HT-29 (cell line): ENCODE measurements around the gene KBTBD6. TPM values are rescaled to one million over a fixed set of nuclear protein-coding genes. Genes with fewer than 3 reads are reported as not detected.
"Not testable (repeated sequence)": the region's sequence is repeated elsewhere in the genome, so short reads cannot be mapped to it uniquely, and the experiment has no call there.

Source experiments
- DNase-seq: peaks from one replicate; pipeline ENCODE4 v3.0.0-alpha.2; 2015; ENCODE audit warnings: low spot score
- total RNA-seq: library from RNA; depleted of rRNA; stranded (reverse); fragments of >200 nt; shearing (Covaris generic); gene quantifications from 2 replicates; pipeline ENCODE4 v1.2.3, GENCODE V29; 2014; rRNA removed

KBTBD6 gene, protein sequence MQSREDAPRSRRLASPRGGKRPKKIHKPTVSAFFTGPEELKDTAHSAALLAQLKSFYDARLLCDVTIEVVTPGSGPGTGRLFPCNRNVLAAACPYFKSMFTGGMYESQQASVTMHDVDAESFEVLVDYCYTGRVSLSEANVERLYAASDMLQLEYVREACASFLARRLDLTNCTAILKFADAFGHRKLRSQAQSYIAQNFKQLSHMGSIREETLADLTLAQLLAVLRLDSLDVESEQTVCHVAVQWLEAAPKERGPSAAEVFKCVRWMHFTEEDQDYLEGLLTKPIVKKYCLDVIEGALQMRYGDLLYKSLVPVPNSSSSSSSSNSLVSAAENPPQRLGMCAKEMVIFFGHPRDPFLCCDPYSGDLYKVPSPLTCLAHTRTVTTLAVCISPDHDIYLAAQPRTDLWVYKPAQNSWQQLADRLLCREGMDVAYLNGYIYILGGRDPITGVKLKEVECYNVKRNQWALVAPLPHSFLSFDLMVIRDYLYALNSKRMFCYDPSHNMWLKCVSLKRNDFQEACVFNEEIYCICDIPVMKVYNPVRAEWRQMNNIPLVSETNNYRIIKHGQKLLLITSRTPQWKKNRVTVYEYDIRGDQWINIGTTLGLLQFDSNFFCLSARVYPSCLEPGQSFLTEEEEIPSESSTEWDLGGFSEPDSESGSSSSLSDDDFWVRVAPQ
- total RNA-seq = 5.6 and 5.8 TPM in 2 replicates

DNA sequence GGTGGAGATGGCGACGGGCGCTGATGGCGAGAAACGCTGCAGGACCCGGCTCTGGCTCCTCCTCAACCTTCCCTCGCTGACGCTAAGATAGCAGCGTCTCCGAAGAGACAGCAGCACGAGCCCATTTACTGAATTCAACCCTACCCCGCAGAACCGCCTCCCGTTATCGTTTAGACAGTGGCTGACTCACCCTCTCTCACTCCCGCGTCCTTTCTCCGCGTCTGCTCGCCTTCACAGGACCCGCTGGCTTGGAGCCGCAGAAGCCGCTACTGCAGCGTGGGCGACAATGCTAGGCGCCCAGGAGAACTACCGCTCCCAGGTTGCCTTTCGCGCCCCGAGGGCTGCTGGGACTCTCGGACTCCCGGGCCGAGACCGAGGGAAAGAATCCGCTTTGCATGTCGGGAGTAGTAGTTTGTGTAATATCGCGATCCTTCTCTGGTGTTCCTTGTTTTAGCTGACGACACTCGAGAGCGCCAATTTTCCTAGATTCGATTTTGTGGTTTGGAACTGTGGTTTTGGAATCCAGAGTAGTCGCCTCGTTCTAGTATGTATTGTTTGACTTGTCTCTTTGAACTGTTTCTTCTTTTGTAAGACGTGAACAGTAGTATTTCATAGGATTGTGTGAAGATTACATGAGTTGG, at the start of gene KBTBD6:
TSS of gene KBTBD6 (minus strand) at position 291 of the 641 bp plus-strand sequence. CDS start 291 bp downstream, outside the sequence.
- DNase-seq = peak; percentile 100

DNA sequence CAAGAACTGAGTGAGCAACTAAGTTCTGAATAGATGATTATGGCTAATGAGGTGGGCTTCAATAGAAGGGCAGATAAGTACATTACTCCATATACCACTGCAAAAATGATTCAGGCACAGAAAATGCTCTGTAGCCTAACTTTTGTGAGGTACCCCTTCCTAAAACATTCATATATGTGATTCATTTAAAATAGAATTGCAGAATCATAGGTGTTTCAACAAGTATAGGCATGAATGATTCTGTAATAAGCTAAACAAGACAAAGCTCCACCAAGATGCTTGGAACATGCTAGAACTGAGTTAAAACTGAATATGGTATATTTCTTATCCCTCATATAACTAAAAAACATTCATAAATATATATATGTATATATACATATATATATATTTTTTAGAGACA, 49.6 kb upstream of the KBTBD6 start:
- no peak for DNase-seq

DNA sequence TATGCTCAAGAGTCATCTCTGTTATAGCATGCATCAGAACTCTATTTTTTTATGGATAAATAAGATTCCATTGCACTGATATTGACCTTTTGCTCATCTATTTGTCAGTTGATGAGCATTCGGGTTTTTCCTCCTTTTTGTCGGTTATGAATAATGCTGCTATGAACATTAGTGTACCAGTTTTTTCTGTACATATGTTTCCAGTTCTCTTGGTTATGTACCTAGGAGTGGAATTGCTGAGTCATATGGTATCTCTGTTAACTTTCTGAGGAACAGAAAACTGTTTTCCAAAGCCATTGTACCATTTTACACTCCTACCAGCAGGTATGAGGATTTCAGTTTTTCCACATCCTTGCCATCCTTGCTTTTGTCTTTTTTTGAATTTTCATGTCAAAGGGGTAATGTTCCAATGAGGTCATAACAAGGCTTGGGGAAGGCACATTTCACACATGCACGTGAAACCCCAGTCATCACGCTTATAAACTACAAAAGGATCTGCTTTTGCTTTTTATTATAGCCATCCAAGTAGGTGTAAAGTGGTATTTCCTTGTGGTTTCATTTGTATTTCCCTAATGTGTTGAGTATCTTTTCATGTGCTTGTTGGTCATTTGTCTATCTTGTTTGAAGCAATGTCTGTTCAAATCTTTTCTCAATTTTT, 47.1 kb upstream of the KBTBD6 start:
- no peak for DNase-seq

DNA sequence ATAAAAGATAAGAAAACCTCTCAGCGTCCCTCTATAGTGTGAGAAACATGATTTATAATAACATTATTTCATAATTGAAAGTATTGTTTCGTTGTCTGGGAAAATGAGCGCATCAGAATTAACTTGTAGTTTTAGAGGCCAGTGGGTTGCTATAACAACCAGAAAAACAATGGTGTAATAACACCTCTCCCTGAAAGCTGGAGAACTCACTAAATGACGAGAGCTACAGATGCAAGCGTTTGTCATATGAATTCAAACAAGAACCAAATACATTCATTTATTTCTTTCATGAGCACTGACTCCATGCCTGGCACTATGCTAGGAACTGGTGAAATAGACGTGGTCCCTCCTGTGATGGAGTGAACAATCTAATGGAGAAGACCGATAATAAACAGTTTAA, 45.4 kb upstream of the KBTBD6 start:
- peak; percentile 36 for DNase-seq

DNA sequence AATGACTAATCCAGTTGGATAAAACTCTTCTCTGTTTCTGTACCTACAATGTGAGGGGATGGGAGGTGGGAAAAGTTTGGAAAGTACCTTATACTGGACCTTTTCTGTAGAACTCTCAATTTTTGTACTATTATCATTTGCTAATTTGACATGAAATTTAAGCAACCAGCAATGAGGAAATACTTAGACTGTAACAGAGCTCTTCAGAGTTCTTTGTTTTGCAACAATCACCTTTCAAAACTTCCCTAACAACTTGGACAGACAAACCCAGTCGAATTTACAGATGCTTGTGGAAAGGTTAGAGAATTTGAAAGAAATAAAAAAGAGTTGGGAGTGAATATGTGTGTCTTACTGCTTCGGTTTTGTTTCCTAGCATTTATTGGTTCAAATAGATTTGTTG, 45.0 kb upstream of the KBTBD6 start:
- DNase-seq = no peak

DNA sequence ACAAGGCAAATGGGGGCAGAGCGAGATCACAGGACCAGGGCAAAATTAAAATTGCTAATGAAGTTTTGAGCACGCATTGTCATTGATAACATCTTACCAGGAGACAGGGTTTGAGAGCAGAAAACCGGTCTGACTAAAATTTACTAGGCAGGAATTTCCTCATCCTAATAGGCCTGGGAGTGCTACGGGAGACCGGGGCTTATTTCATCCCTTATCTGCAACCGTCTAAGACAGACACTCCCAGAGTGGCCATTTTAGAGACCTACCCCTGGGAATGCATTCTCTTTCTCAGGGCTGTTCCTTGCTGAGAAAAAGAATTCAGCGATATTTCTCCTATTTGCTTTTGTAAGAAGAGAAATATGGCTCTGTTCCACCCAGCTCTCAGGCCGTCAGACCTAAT, 43.0 kb upstream of the KBTBD6 start:
- not testable (repeated sequence) for DNase-seq

DNA sequence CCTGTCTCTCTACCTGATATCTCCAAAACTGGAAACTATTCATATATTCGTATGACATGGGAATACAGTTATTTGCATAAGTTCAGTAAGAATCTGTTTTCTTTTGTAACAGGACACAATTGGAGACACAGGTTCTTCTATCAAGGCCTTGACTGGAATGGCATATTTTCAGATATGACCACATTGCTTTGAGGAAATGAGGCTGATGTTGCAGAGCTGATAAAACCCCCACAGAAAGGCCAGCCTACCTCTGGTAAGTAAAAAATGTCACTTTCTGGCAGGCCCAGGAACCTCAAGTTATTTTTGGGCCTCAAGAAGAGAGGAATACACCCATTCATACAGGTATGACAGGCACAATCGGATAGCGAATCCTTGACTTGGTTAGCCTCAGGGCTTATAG, 29.5 kb upstream of the KBTBD6 start:
- no peak for DNase-seq

DNA sequence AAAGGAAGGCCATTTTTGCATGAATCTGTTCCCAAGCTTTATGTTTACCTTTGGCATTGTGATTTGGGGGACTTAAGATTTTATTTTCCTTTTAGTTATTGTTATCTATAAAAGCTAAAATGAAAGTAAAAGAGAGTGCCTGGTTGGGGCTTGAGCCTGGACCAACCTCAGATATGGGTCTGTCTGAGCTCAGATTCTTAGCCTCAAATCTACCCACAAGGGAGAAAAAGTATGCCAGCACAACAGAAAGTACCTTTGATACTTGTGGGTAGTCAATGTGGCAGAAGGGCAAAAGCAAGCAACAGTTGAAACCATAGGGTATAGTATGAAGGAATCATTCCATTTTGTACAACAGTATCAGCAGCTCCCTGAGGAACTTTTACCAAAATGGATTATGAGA, 26.6 kb upstream of the KBTBD6 start:
- DNase-seq = no peak

DNA sequence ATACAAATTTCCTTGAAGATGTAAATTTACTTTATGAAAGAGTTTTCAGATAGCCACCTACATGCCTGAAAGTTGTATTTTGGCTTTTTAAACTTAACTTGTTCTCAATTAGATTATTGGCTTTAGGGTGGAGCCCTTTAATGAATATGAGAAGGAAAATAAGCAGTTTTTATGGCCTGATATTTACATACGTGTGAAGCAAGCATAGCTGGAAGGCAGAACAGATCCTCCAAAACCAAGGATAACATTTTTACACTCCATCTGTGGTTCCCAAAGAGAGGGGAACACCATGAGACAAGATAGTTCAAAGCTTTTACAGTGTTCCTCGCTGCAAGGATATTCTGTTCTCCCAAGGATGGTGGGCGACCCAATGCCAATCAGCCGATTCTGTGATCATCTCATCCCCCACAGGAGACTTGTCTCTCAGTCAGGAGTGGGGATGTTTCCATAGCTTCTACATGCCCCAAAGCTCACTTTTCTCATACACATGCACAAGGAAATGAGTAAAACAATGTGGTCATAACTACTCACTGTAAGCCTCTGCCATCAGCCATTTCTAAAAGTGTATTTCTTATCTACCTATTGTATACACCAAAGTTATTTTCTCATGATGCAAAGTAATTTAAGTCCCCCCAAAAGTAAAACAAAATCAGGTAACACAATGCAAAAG, 24.6 kb upstream of the KBTBD6 start:
- no peak for DNase-seq

DNA sequence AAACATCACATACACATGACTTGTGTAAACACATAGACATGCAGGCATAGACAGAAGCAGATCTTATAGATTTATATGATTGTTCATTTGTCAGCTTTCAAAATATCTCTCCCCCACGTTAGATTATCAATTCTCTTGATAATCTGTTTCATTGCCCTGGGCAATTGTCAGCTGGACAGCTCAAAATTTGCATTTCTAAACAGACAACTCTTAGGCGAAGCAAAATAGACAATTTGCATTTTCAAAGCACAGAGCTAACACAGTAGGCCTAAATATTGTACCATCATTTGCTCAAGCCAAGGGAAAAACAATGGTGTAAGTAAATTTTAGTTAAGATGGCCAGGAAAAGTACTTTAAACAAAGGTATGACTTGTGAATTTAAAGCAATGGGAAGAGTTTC, 24.0 kb upstream of the KBTBD6 start:
- DNase-seq = no peak

DNA sequence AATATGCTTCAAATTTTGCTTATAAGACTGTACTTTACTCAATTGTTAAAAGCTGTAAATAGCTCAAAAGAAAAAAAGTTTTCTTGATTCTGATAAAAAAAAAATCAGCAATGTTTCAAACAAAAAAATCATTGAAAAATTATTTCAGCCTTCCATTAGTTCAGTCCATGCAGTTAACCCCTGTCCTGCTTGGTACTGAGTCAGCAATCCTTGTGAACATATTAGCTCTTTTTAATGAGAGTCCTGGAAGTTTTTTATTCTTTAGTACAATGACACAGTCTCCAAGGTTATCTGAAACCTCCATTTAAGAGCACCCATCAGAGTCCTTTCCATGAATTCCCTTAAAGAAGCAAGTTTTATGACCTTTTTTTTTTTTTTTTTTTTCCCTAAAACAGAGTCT, 21.4 kb upstream of the KBTBD6 start:
- DNase-seq = no peak

DNA sequence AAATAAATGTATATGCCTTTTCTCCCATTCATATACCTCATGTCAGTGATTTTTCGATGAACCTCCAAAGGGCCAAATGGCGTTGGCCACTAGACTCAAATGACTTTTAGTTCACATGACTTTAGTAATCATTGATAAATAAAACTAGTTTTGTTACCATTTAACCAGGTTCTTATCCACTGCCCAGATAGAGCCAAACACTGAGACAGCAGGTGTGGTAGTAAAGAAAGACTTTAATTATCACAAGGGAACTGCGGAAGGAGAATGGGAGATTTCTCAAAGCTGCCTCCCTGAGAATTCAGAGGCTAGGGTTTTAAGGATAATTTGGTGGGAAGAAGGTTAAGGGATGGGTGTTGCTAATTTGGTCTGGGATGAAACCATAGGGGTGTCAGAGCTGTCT, 19.4 kb upstream of the KBTBD6 start:
- no peak for DNase-seq

DNA sequence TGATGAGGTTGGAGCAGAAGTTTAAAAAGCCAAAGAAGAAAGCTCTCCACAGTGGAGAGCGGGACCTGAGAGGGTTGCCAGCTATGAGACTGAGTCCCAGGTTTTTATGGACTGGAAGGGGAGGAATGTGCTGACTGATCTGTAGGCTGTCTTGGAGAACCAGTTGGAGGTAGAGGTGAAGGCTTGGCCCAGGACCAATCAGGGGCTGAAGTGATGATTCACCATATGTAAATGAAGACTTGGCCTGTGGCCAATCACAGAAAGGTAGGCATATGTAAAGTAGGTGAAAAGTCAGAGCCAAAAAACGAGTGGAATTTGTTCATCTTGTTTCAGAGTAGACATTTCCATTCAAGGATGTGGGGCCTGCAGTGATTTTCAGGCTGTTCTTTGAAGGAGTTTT, 17.5 kb upstream of the KBTBD6 start:
- DNase-seq = no peak

DNA sequence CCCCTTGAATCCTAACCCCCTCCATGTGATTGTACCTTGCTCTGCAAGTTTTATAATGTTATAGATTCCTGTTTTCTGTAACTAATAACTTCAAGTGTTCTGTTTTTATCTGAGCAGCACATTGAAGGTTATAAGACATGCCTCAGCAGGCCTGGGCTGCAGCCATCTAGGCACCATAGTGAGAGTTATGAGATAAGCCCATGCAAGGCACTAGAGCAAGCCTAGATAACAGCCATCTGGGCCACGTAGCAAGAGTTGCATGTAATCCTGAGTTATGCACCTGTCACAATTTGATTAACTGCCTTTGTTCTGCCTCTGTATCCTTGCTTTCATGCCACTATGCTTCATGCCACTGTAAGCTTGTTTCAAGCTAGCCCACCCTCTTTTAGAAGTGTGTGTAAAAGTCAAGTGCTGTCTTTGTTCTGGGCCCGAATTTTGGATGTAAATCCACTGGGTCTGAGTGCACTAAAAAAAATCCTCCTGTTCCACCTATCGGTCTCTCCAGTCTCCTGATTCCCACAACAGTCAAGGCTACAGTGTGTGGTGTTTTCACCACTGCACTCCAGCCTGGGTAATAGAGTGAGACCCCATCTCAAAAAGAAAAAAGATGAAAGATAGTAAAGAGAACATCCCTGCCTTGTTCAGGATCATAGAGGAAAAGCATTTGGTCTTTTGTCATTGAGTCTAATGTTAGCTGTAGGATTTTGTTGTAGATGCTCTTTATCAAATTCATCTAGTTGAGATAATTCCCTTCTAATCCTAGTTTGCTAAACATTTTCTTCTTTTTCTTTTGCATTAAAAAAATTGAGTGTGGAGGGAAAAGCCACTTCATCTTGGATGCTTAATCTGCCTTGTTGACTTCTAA, 16.0 kb upstream of the KBTBD6 start:
- peak; percentile 35 for DNase-seq

DNA sequence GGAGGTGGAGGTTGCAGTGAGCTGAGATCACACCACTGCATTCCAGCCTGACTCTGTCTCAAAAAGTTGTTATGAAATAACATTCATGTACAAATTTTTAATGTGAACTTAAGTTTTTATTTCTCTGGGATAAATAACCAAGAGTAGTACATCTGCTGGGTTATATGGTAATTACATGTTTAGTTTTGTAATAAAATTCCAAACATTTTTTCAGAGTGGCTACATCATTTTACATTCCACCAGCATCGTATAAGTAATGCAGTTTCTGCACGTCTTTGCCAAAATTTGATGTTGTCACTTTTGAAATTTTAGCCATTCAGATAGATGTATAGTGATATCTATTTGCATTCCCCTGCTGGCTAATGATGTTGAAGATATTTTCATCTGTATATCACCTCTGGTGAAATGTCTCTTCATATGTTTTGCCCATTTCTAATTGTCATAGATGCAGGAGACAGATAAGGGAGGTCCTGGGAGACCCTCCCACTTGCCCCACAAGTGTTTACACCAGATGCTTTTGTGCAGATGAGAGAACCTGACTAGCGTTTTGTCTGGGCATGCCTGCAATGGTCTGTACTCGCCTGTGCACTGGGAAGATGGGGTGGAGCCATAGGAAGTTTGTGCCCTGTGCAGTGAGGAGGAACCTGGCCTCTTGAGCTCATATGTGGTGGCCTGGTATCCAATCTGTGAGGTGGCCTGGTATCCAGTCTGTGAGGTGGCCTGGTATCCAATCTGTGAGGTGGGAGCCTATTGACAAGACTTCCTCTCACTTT, 12.7 kb upstream of the KBTBD6 start:
- no peak for DNase-seq

DNA sequence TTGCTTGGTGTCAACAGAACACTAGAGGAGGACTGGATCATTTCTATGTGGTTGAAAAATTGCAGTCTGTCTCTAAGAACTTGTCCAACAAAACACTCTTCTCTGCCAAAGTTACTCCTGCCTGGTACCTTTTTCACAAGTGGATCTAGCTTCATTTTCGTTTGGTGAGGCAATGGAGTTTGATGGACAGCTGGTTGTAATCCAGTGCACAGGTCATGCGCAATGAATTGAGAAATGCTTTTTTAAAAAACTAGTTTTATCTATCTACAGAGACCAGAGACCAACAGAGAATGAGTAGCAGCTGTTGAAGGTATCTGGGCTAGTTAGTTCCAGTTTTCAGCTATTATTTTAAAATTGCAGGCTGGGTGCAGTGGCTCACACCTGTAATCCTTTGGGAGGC, 12.0 kb upstream of the KBTBD6 start:
- no peak for DNase-seq

DNA sequence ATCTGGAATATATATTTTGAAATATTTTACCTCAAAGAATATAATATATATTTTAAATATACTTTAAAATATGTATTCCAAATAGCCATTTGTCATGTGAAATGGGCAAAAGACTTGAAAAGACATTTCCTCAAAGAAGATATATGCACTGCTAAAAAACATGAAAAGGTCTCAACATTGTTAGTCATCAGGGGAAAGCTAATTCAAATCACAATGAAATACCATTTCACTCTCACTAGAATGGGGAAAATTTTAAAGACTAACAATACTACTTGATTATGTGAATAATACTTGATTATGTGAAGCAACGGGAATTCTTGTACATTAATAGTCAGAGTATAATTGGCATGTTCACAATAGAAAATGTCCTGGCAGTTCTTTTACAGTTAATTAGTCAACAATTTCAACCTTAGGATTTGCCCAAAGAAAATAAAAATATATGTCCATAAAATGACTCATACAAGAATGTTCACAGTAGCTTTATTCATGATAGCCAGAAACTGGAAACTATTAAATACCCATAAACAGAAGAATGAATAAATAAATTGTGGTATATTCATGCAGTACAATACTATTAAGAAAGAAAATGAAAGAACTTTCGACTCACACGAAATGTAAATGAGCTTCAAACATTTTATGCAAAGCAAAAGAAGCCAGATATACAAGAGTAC, 6.8 kb upstream of the KBTBD6 start:
- peak; percentile 19 for DNase-seq

DNA sequence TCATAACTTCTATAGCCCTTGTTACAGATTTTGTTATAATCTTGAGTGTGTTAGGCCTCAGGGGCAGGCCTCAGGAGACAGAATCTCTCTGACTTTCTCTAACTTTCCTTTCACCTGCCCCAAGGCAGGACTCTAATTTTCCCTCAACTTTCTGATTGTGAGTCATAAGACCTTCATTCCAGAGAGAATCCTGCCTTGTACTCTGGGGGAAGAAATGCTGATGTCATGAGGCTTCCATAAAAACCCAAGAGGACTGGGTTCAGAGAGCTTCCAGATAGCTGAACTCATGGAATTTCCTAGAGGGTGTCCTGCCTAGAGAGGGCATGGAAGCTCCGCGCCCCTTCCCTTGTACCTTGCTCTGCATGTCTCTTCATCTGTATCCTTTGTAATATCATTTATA, 5.3 kb upstream of the KBTBD6 start:
- no peak for DNase-seq

DNA sequence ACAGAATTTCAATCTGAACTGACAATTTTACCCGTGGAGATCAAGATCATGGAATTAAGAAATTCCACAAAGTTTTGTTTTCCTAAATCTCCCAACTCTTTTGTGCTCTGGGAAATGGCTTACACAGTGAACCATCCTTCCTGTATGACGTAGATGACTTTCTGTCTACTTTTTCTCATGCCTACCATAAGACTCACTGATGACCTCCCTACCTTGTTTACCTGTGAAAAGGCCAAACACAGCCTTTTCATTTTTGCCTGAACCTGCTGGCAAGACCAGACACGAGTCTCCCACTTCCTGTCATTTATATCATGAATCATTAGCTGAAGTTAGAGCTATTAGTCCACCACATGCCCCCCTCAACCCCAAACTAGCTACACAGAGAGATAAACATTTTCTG, 4.6 kb upstream of the KBTBD6 start:
- DNase-seq = no peak
